Gastroesophageal sphincter (tissue), 4 donors: Measurements from ENCODE around the gene SMPD3. TPM values are rescaled to one million over a fixed set of nuclear protein-coding genes. Genes with fewer than 3 reads are reported as not detected.

Source experiments
- ATAC-seq: fragments of 150-250 bp; one replicate; pipeline ENCODE4 v1.9.1; 2016; ENCODE audit warnings: mild to moderate bottlenecking, moderate library complexity
- H3K27ac ChIP-seq, 4 donors: fragments of 200-600 bp; sonication (generic) in 3 of 4; 1 replicate in 3 of 4; 2 replicates in 1 of 4; pipeline ENCODE4 v1.5.1; 2016 to 2019
- H3K27me3 ChIP-seq: fragments of 200-600 bp; sonication (generic); one replicate; pipeline ENCODE4 v1.5.1; 2019
- H3K36me3 ChIP-seq, 2 donors: fragments of 200-600 bp; sonication (generic); one replicate each; pipeline ENCODE4 v1.5.1; 2019; ENCODE audit warnings: control low read depth in 1 of 2
- H3K4me1 ChIP-seq, 3 donors: fragments of 200-600 bp; sonication (generic); 1 replicate in 2 of 3; 2 replicates in 1 of 3; pipeline ENCODE4 v1.5.1; 2016 to 2019; ENCODE audit warnings: control low read depth in 2 of 3
- H3K4me3 ChIP-seq, 2 donors: fragments of 200-600 bp; sonication (generic); one replicate each; pipeline ENCODE4 v1.5.1; 2019; ENCODE audit warnings: mild to moderate bottlenecking in 1 of 2, moderate library complexity in 1 of 2
- H3K9me3 ChIP-seq, 3 donors: fragments of 200-600 bp; sonication (generic); one replicate each; pipeline ENCODE4 v1.5.1; 2017 to 2019; ENCODE audit warnings: control low read depth in 2 of 3
- CTCF ChIP-seq, 4 experiments: fragments of 200-600 bp in 2 of 4; fragments of 450-650 bp in 2 of 4; sonication (generic) in 1 of 4; IDR thresholded peaks; one replicate each; pipeline ENCODE4 v1.5.1; 2017 to 2019; ENCODE audit warnings: antibody characterized with exemption in 4 of 4, mild to moderate bottlenecking in 2 of 4, moderate library complexity in 2 of 4
- EP300 ChIP-seq: sonication (generic); formaldehyde crosslinking; IDR thresholded peaks from one replicate; pipeline ENCODE4 v1.6.1; 2017; ENCODE audit warnings: antibody characterized with exemption, mild to moderate bottlenecking
- POLR2A ChIP-seq, 2 donors: fragments of 450-650 bp; IDR thresholded peaks; one replicate each; pipeline ENCODE4 v1.6.1; 2017; ENCODE audit warnings: antibody characterized with exemption in 2 of 2, mild to moderate bottlenecking in 2 of 2, moderate library complexity in 1 of 2
- POLR2AphosphoS5 ChIP-seq: sonication (generic); formaldehyde crosslinking; IDR thresholded peaks from one replicate; pipeline ENCODE4 v1.6.1; 2017; ENCODE audit warnings: antibody characterized with exemption
- WGBS, 2 donors: methylation state at CpG; one replicate each; pipeline ENCODE4 v1.1.5; 2018; ENCODE audit warnings: low coverage in 1 of 2; 5-methylcytosine and 5-hydroxymethylcytosine counted together
- total RNA-seq, 4 donors: library from RNA; depleted of rRNA; stranded (reverse); fragments of >200 nt; gene quantifications; one replicate each; pipeline ENCODE4 v1.1.0, GENCODE V29; 2016

SMPD3 gene
- total RNA-seq, 4 donors from 2014 or later, result 0.08 to 0.94 (median 0.77) TPM; not detected in 1

DNA sequence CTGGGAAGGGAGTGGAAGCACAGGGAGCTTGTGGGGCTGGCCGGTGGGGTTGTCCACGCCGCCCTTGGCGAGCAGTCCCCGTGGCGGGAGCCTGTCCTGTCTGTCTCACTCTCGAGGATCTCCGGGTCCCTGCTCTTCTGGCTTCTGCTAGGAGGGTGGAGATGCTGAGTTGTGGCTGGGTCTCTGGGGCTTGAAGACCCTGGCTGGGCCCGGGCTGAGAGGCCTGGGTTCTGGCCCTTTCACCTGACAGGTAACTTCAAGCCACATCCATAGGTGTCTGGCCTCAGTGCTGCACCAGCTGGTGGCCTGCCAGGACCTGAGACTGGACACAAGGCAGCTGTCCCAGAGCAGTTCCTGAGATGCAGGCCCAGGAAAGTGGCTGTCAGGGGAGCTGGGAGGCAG, 90.8 kb downstream of the SMPD3 start:
- Histone ChIP-seq H3K9me3 (no peaks in the 10 kb centered on the region), H3K36me3 (peaks cover 0 to 80% of the 10 kb centered on the region in 2 donors), H3K27ac (no peak overlapping the region), H3K4me3 (no peak overlapping the region), H3K27me3 (no peaks in the 10 kb centered on the region), H3K4me1 (peaks cover 0 to 6% (median 0%) of the 10 kb centered on the region in 3 donors)
- TF ChIP-seq POLR2AphosphoS5, result no peak
- no peak for TF ChIP-seq POLR2A (IDR thresholded peaks at IDR 0.05)
- TF ChIP-seq EP300, result no peak
- no peak for TF ChIP-seq CTCF (IDR thresholded peaks at IDR 0.05)
- WGBS, 2 donors, result no CpG with 5 or more reads among the region's 9 CpGs
- no peak for ATAC-seq

- H3K27me3 ChIP-seq, result no peaks in the 10 kb centered on the region
- no peaks in the 10 kb centered on the region for H3K9me3 ChIP-seq
- H3K4me1 ChIP-seq, result peaks cover 0 to 5% (median 0%) of the 10 kb centered on the region in 3 donors
- ATAC-seq, result no peak
- H3K27ac ChIP-seq, result no peak overlapping the region
- peaks cover 0 to 86% of the 10 kb centered on the region in 2 donors for H3K36me3 ChIP-seq
- no CpG with 5 or more reads among the region's 5 CpGs for WGBS, 2 donors
- H3K4me3 ChIP-seq, result no peak overlapping the region
- TF ChIP-seq POLR2AphosphoS5 (no peak), CTCF (IDR thresholded peaks at IDR 0.05) (no peak), EP300 (no peak), POLR2A (IDR thresholded peaks at IDR 0.05) (no peak)
Observed at GRCh38 chr16:68356919-68357286, 91.4 kb downstream of the SMPD3 start.

- TF ChIP-seq EP300 (no peak), CTCF (IDR thresholded peaks at IDR 0.05) (no peak), POLR2AphosphoS5 (no peak), POLR2A (IDR thresholded peaks at IDR 0.05) (no peak)
- no peak overlapping the region for H3K27ac ChIP-seq
- H3K27me3 ChIP-seq, result no peaks in the 10 kb centered on the region
- no CpG with 5 or more reads among the region's 28 CpGs for WGBS, 2 donors
- no peaks in the 10 kb centered on the region for H3K4me1 ChIP-seq
- H3K9me3 ChIP-seq, result no peaks in the 10 kb centered on the region
- no peak overlapping the region for H3K4me3 ChIP-seq
- peaks cover 0 to 91% of the 10 kb centered on the region in 2 donors for H3K36me3 ChIP-seq
- no peak for ATAC-seq
Observed at GRCh38 chr16:68356249-68356918, 91.9 kb downstream of the SMPD3 start.

GRCh38 chr16:68355447-68356248, 92.7 kb downstream of the SMPD3 start:
- Histone ChIP-seq H3K27ac (no peak overlapping the region), H3K4me3 (no peak overlapping the region), H3K9me3 (no peaks in the 10 kb centered on the region), H3K27me3 (no peaks in the 10 kb centered on the region), H3K4me1 (no peaks in the 10 kb centered on the region), H3K36me3 (peaks cover 0 to 97% of the 10 kb centered on the region in 2 donors)
- no peak for ATAC-seq
- TF ChIP-seq POLR2AphosphoS5, result no peak
- TF ChIP-seq EP300, result no peak
- no peak for TF ChIP-seq POLR2A (IDR thresholded peaks at IDR 0.05)
- TF ChIP-seq CTCF (IDR thresholded peaks at IDR 0.05), result no peak
- WGBS, 2 donors, result no CpG with 5 or more reads among the region's 28 CpGs

DNA sequence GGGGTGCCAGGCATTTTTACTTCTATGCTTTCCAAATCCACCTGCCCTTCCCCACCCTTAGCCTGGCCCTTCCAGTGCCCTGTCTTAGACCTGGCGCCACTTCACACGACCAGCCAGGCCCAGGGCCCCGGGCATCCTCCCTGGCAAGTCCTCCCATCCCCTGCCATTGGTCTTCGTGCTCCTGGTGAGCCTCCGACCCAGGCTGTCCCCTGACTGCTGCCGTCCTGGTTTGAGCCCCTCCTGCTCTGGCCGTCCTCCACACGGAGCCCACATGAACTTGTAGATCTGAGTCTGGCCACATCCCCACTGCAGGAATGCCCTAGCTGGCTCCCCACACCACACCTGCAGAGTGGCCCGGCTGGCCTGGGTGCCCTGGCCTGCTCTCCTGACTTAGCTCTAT, 93.5 kb downstream of the SMPD3 start:
- Histone ChIP-seq H3K4me1 (no peaks in the 10 kb centered on the region), H3K27ac (no peak overlapping the region), H3K9me3 (no peaks in the 10 kb centered on the region), H3K36me3 (peaks cover 0 to 100% of the 10 kb centered on the region in 2 donors), H3K27me3 (no peaks in the 10 kb centered on the region), H3K4me3 (no peak overlapping the region)
- TF ChIP-seq EP300 (no peak), CTCF (IDR thresholded peaks at IDR 0.05) (no peak)
- ATAC-seq, result no peak
- WGBS, 2 donors, result 80 to 90% methylated on average over 2 of the region's 9 CpGs
